Epithelial cell of proximal tubule (primary cell): ENCODE data around the gene NT5M. TPM values are rescaled to one million over a fixed set of nuclear protein-coding genes. Genes with fewer than 3 reads are reported as not detected.

ENCODE experiments used
- DNase-seq: peaks from one replicate; pipeline ENCODE4 v3.0.0-alpha.2; 2011; ENCODE audit warnings: low read depth
- H3K4me3 ChIP-seq: 2 replicates; pipeline ENCODE4 v1.5.1; 2011; ENCODE audit warnings: low read depth, mild to moderate bottlenecking, low read length
- CTCF ChIP-seq: conservative IDR thresholded peaks from 2 replicates; pipeline ENCODE4 v1.5.1; 2012; ENCODE audit warnings: low read depth, mild to moderate bottlenecking, low read length
- total RNA-seq: library from RNA; depleted of rRNA; stranded (reverse); fragments of >200 nt; gene quantifications from 2 replicates; pipeline ENCODE4 v1.2.3, GENCODE V29; 2015

The NT5M gene
- total RNA-seq, 1 donor from 2014 or later = 38.7 TPM

- H3K4me3 ChIP-seq = no peak overlapping the region
- TF ChIP-seq CTCF = no peak
- no peak for DNase-seq
Measured at GRCh38 chr17:17366235-17366634, 63.1 kb downstream of the NT5M start.

GRCh38 chr17:17366941-17367875, 64.0 kb downstream of the NT5M start:
- no peak for DNase-seq
- H3K4me3 ChIP-seq = no peak overlapping the region
- TF ChIP-seq CTCF = no peak

GRCh38 chr17:17367931-17368330, 64.8 kb downstream of the NT5M start:
- no peak for TF ChIP-seq CTCF
- H3K4me3 ChIP-seq = no peak overlapping the region
- DNase-seq = no peak

- DNase-seq = no peak
- no peak for TF ChIP-seq CTCF
- no peak overlapping the region for H3K4me3 ChIP-seq
Measured at GRCh38 chr17:17370711-17371110, 67.5 kb downstream of the NT5M start.

GRCh38 chr17:17372856-17373520, 69.8 kb downstream of the NT5M start:
- TF ChIP-seq CTCF = no peak
- H3K4me3 ChIP-seq = no peak overlapping the region
- no peak for DNase-seq

GRCh38 chr17:17375841-17376240, 72.7 kb downstream of the NT5M start:
- no peak overlapping the region for H3K4me3 ChIP-seq
- no peak for DNase-seq
- TF ChIP-seq CTCF = no peak

GRCh38 chr17:17376362-17376761, 73.2 kb downstream of the NT5M start:
- H3K4me3 ChIP-seq = no peak overlapping the region
- DNase-seq = no peak
- no peak for TF ChIP-seq CTCF
